Endometrium (tissue), 2 donors: ENCODE data around the gene VPS8.
A peak's percentile ranks its signal among the peaks of the same experiment; 100 is the strongest.

Source experiments
- FAIRE-seq: peaks from 2 replicates; lab custom pipeline; 2012; peaks lifted over from hg19 to GRCh38; lab: Jason Lieb, UNC
- donor health status: control.
- donor health status: control.

The VPS8 gene

GRCh38 chr3:184811999-184812661, at the start of gene VPS8:
TSS of gene VPS8 (plus strand) at chr3:184812166. CDS start at chr3:184824633, 12,467 bp downstream.
- FAIRE-seq, result peak; percentile 81

- FAIRE-seq, result no peak
Measured at GRCh38 chr3:184764191-184764590, 47.8 kb upstream of the VPS8 start.

- FAIRE-seq, result no peak
Measured at GRCh38 chr3:184765047-184765729, 46.8 kb upstream of the VPS8 start.

- no peak for FAIRE-seq
Measured at GRCh38 chr3:184765730-184766074, 46.3 kb upstream of the VPS8 start.

- no peak for FAIRE-seq
Measured at GRCh38 chr3:184766555-184767261, 45.3 kb upstream of the VPS8 start.

- no peak for FAIRE-seq
Measured at GRCh38 chr3:184767377-184767776, 44.6 kb upstream of the VPS8 start.

GRCh38 chr3:184769382-184770170, 42.4 kb upstream of the VPS8 start:
- FAIRE-seq, result no peak

- FAIRE-seq, result no peak
Measured at GRCh38 chr3:184770541-184770940, 41.4 kb upstream of the VPS8 start.

GRCh38 chr3:184771301-184772127, 40.5 kb upstream of the VPS8 start:
- FAIRE-seq, result peak; percentile 45

GRCh38 chr3:184772667-184773272, 39.2 kb upstream of the VPS8 start:
- no peak for FAIRE-seq

- FAIRE-seq, result no peak
Measured at GRCh38 chr3:184773283-184774186, 38.4 kb upstream of the VPS8 start.

- FAIRE-seq, result no peak
Measured at GRCh38 chr3:184776916-184777315, 35.0 kb upstream of the VPS8 start.

- peak; percentile 93 for FAIRE-seq
Measured at GRCh38 chr3:184777566-184778356, 34.2 kb upstream of the VPS8 start.

- no peak for FAIRE-seq
Measured at GRCh38 chr3:184778426-184779332, 33.3 kb upstream of the VPS8 start.

- FAIRE-seq, result no peak
Measured at GRCh38 chr3:184780981-184781515, 30.9 kb upstream of the VPS8 start.

- FAIRE-seq, result no peak
Measured at GRCh38 chr3:184781801-184782200, 30.2 kb upstream of the VPS8 start.

- FAIRE-seq, result no peak
Measured at GRCh38 chr3:184783319-184783718, 28.6 kb upstream of the VPS8 start.
